Heart left ventricle (tissue), 13 donors: ENCODE data around the gene EGLN1.

Source experiments
- CTCF ChIP-seq, 12 donors: fragments of 200-600 bp; sonication (generic) in 4 of 12; IDR thresholded peaks; one replicate each; pipeline versions ENCODE4 v1.5.0 to v1.8.0; 2018 to 2022; ENCODE audit warnings: antibody characterized with exemption in 12 of 12, mild to moderate bottlenecking in 5 of 12
- POLR2A ChIP-seq, 2 donors: fragments of 450-650 bp; IDR thresholded peaks; one replicate each; pipeline ENCODE4 v1.6.1; 2017; ENCODE audit warnings: antibody characterized with exemption in 2 of 2, mild to moderate bottlenecking in 2 of 2, moderate library complexity in 2 of 2
- donor health status: ischemic (EF 13 %, LVEDD 7.1; RV severe dilation, severe dysfunction).
- donor health status: DM: no; HTN: yes; CAD: no.
- donor health status: DM: no; HTN: no; CAD: no.
- donor health status: ischemic (EF 25% LVEDD 6.9; RV normal size, moderate dysfunction).
- donor health status: ischemic (EF 25% LVEDD 5.7; RV mildly dilated, moderate dysfunction).
- donor health status: ischemic (EF 35%, LVEDD 5.7; RV mildly dilated, moderate dysfunction).
- donor health status: nonischemic (EF 11% LVEDD 7.7; RV severe dilation, severe dysfunction).
- donor health status: DM: yes; HTN: yes; CAD: no.
- donor health status: PGD.
- donor health status: ischemic (EF 29% LVEDD 5.4; RV normal size, mild dysfunction).
- donor health status: nonischemic (EF 23%, LVEDD 6.1; RV moderate dilation, normal function).

DNA sequence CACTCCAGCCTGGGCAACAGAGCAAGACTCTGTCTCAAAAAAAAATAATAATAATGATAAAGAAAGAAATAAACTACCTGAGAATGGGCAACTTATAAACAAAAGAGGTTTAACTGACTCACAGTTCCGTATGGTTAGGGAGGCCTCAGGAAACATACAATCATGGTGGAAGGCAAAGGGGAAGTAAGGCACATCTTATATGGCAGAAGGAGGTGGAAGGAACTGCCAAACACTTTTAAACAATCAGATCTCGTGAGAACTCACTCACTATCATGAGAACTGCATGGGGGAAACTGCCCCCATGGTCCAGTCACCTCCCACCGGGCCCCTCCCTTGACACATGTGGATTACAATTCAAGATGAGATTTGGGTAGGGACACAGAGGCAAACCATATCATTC, 6.3 kb upstream of the EGLN1 start:
- no peak for TF ChIP-seq CTCF (IDR thresholded peaks at IDR 0.05)
- no peak for TF ChIP-seq POLR2A (IDR thresholded peaks at IDR 0.05)
